Heart left ventricle (tissue), 16 donors: ENCODE results near the gene DNAL1. TPM values are rescaled to one million over a fixed set of nuclear protein-coding genes. Genes with fewer than 3 reads are reported as not detected.

ENCODE experiments used
- ATAC-seq, 4 donors: fragments of 200-7000 bp; cut with Tn5 transposase; one replicate each; pipeline ENCODE4 v1.9.1; 2020 to 2022; ENCODE audit warnings: moderate library complexity in 4 of 4, mild to moderate bottlenecking in 3 of 4, moderate number of reproducible peaks in 1 of 4
- DNase-seq, 5 donors: peaks; one replicate each; pipeline ENCODE4 v3.0.0-alpha.2; 2020
- H3K27ac ChIP-seq, 12 donors: fragments of 200-600 bp; sonication (generic) in 4 of 12; one replicate each; pipeline versions ENCODE4 v1.5.0 to v1.8.0; 2016 to 2022; ENCODE audit warnings: mild to moderate bottlenecking in 2 of 12
- H3K27me3 ChIP-seq, 9 donors: fragments of 200-600 bp; sonication (generic) in 2 of 9; one replicate each; pipeline versions ENCODE4 v1.5.1 to v1.8.0; 2016 to 2022; ENCODE audit warnings: mild to moderate bottlenecking in 3 of 9
- H3K36me3 ChIP-seq, 9 donors: fragments of 200-600 bp; sonication (generic) in 2 of 9; one replicate each; pipeline versions ENCODE4 v1.5.0 to v1.8.0; 2018 to 2022; ENCODE audit warnings: mild to moderate bottlenecking in 2 of 9
- H3K4me1 ChIP-seq, 12 donors: fragments of 200-600 bp; sonication (generic) in 4 of 12; one replicate each; pipeline versions ENCODE4 v1.5.0 to v1.8.0; 2016 to 2022; ENCODE audit warnings: mild to moderate bottlenecking in 3 of 12
- H3K4me3 ChIP-seq, 12 donors: fragments of 200-600 bp; sonication (generic) in 4 of 12; one replicate each; pipeline versions ENCODE4 v1.5.0 to v1.8.0; 2017 to 2022; ENCODE audit warnings: mild to moderate bottlenecking in 9 of 12, moderate library complexity in 4 of 12
- H3K9me3 ChIP-seq, 12 donors: fragments of 200-600 bp; sonication (generic) in 4 of 12; one replicate each; pipeline versions ENCODE4 v1.5.0 to v1.8.0; 2016 to 2022; ENCODE audit warnings: mild to moderate bottlenecking in 1 of 12
- CTCF ChIP-seq, 12 donors: fragments of 200-600 bp; sonication (generic) in 4 of 12; IDR thresholded peaks; one replicate each; pipeline versions ENCODE4 v1.5.0 to v1.8.0; 2018 to 2022; ENCODE audit warnings: antibody characterized with exemption in 12 of 12, mild to moderate bottlenecking in 5 of 12
- POLR2A ChIP-seq, 2 donors: fragments of 450-650 bp; IDR thresholded peaks; one replicate each; pipeline ENCODE4 v1.6.1; 2017; ENCODE audit warnings: antibody characterized with exemption in 2 of 2, mild to moderate bottlenecking in 2 of 2, moderate library complexity in 2 of 2
- WGBS, 4 donors: extraction: QIAGEN DNeasy Blood & Tissue Kit in 2 of 4; methylation state at CpG; one replicate each; pipeline versions ENCODE4 v1.1.5 to v1.1.7; 2013 to 2018; 5-methylcytosine and 5-hydroxymethylcytosine counted together
- intact Hi-C, 10 donors: fragments of 100-400 bp; cut with DNase I; formaldehyde crosslinking; loops; one replicate each; pipeline versions ENCODE4 v1.11.1 to v1.14.2; 2022
- polyA plus RNA-seq, 2 donors: library from polyadenylated mRNA; stranded (reverse); fragments of 200-250 nt; gene quantifications; one replicate each; pipeline ENCODE4 v1.2.3, GENCODE V29; 2013
- total RNA-seq, 9 donors: library from RNA; depleted of rRNA in 2 of 9; stranded (reverse); fragments of >200 nt in 2 of 9; fragmentation: NEBNext Ultra II Directional in 3 of 9; extraction: Animal tissue kit (Norgen Biotek cat#: 25700) in 3 of 9; gene quantifications; one replicate each; pipeline versions ENCODE4 v1.1.0 to v1.2.4, GENCODE V29; 2016 to 2023
- donor health status: ischemic (EF 13 %, LVEDD 7.1; RV severe dilation, severe dysfunction).
- donor health status: healthy with polysubstance abuse.
- donor health status: DM: no; HTN: yes; CAD: no.
- donor health status: DM: no; HTN: no; CAD: no.
- donor health status: ischemic (EF 25% LVEDD 6.9; RV normal size, moderate dysfunction).
- donor health status: ischemic (EF 25% LVEDD 5.7; RV mildly dilated, moderate dysfunction).
- donor health status: healthy.
- donor health status: DM: yes; HTN: yes; CAD: no.
- donor health status: ischemic (EF 35%, LVEDD 5.7; RV mildly dilated, moderate dysfunction).
- donor health status: nonischemic (EF 11% LVEDD 7.7; RV severe dilation, severe dysfunction).
- donor health status: DM: yes; HTN: yes; CAD: no.
- donor health status: PGD.
- donor health status: ischemic (EF 29% LVEDD 5.4; RV normal size, mild dysfunction).
- donor health status: nonischemic (EF 23%, LVEDD 6.1; RV moderate dilation, normal function).

Gene DNAL1
- total and polyA plus RNA-seq, 11 donors, result 5.2 to 24.5 (median 13.3) TPM

- peaks cover 0 to 4% (median 0%) of the 10 kb centered on the region in 12 donors for H3K4me1 ChIP-seq
- no peak overlapping the region for H3K4me3 ChIP-seq
- H3K27ac ChIP-seq, result no peak overlapping the region
- whole genome bisulfite sequencing, 4 donors, result 95 to 99% (median 98%) methylated on average over 2 of the region's 2 CpGs
- ATAC-seq, result no peak
- DNase-seq, result no peak
- no peak for TF ChIP-seq POLR2A (IDR thresholded peaks at IDR 0.05)
- no peak for TF ChIP-seq CTCF (IDR thresholded peaks at IDR 0.05)
- intact Hi-C loops, result no loop called here
- H3K27me3 ChIP-seq, result no peaks in the 10 kb centered on the region
- peaks cover 0 to 5% (median 0%) of the 10 kb centered on the region in 12 donors for H3K9me3 ChIP-seq
- H3K36me3 ChIP-seq, result peaks cover 0 to 38% (median 11%) of the 10 kb centered on the region in 9 donors
Measured at GRCh38 chr14:73665130-73665529, 20.3 kb downstream of the DNAL1 start.

GRCh38 chr14:73666583-73666982 lies 21.8 kb downstream of the DNAL1 start:
- intact Hi-C loops, result no loop called here
- H3K4me1 ChIP-seq, result peaks cover 0 to 4% (median 0%) of the 10 kb centered on the region in 12 donors

GRCh38 chr14:73667854-73668253 lies 23.1 kb downstream of the DNAL1 start:
- Histone ChIP-seq H3K27me3 (no peaks in the 10 kb centered on the region), H3K9me3 (no peaks in the 10 kb centered on the region), H3K27ac (no peak overlapping the region), H3K36me3 (peaks cover 0 to 31% (median 8%) of the 10 kb centered on the region in 9 donors), H3K4me3 (no peak overlapping the region), H3K4me1 (peaks cover 0 to 4% (median 0%) of the 10 kb centered on the region in 12 donors)
- no peak for TF ChIP-seq POLR2A (IDR thresholded peaks at IDR 0.05)
- DNase-seq, result no peak
- WGBS, 4 donors, result 82 to 91% (median 87%) methylated on average over 3 of the region's 3 CpGs
- intact Hi-C loops, result no loop called here
- no peak for ATAC-seq

More at GRCh38 chr14:73666583-73666982, 21.8 kb downstream of the DNAL1 start:
- Histone ChIP-seq H3K9me3 (peaks cover 0 to 5% (median 0%) of the 10 kb centered on the region in 12 donors), H3K36me3 (peaks cover 0 to 34% (median 8%) of the 10 kb centered on the region in 9 donors), H3K27ac (no peak overlapping the region), H3K4me3 (no peak overlapping the region), H3K27me3 (no peaks in the 10 kb centered on the region)
- TF ChIP-seq POLR2A (IDR thresholded peaks at IDR 0.05), result no peak
- no peak for TF ChIP-seq CTCF (IDR thresholded peaks at IDR 0.05)
- WGBS, 4 donors, result 84 to 93% (median 86%) methylated on average over 5 of the region's 5 CpGs
- DNase-seq, result no peak
- no peak for ATAC-seq

- no peak overlapping the region for H3K4me3 ChIP-seq
- intact Hi-C loops, result no loop called here
- ATAC-seq, result no peak
- H3K9me3 ChIP-seq, result no peaks in the 10 kb centered on the region
- no peak overlapping the region for H3K27ac ChIP-seq
- 95 to 100% (median 97%) methylated on average over 3 of the region's 3 CpGs for WGBS, 4 donors
- DNase-seq, result no peak
- H3K36me3 ChIP-seq, result peaks cover 0 to 35% (median 13%) of the 10 kb centered on the region in 9 donors
- no peaks in the 10 kb centered on the region for H3K4me1 ChIP-seq
- TF ChIP-seq POLR2A (IDR thresholded peaks at IDR 0.05) (no peak), CTCF (IDR thresholded peaks at IDR 0.05) (no peak)
- no peaks in the 10 kb centered on the region for H3K27me3 ChIP-seq
Measured at GRCh38 chr14:73674986-73675385, 30.2 kb downstream of the DNAL1 start.

- peaks cover 0 to 21% (median 13%) of the 10 kb centered on the region in 9 donors for H3K36me3 ChIP-seq
- 94 to 99% (median 96%) methylated on average over 4 of the region's 4 CpGs for WGBS, 4 donors
- H3K27ac ChIP-seq, result no peak overlapping the region
- ATAC-seq (no peak), DNase-seq (no peak)
- H3K4me3 ChIP-seq, result no peak overlapping the region
- H3K9me3 ChIP-seq, result no peaks in the 10 kb centered on the region
- no peaks in the 10 kb centered on the region for H3K27me3 ChIP-seq
- H3K4me1 ChIP-seq, result no peaks in the 10 kb centered on the region
- TF ChIP-seq POLR2A (IDR thresholded peaks at IDR 0.05), result no peak
- TF ChIP-seq CTCF (IDR thresholded peaks at IDR 0.05), result no peak
- intact Hi-C loops, result no loop called here
Measured at GRCh38 chr14:73678698-73679097, 33.9 kb downstream of the DNAL1 start.
